ENCODE results near the gene MEGF11.

The MEGF11 gene

DNA sequence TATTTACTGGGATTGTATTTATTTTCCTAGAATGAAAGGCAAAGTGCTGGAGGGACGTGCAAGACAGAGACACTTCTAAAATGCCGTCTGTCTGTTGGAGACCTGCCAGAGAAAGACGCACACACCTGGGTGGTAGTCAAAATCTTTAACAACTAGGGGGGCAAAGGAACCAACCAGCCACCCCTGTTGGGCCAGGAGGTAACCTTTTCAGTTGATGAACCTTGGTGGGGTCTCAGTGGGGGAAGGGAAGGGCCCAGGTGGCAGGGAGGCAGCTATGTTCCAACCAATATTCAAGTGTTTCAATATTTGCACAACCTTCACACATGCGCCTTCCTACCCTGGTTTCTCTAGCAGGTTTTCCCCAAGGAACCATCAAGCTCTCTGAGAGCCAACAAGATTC is 99.0 kb downstream of the MEGF11 start:
- WGBS, 2 experiments (ENCODE audit: insufficient coverage in 2 of 2), result 93 to 96% methylated on average over 3 to 4 of the region's 4 CpGs
- H3K4me1 ChIP-seq (ENCODE audit: control insufficient read depth, insufficient read depth, low read length, poor library complexity, severe bottlenecking), result no peaks in the 10 kb centered on the region

DNA sequence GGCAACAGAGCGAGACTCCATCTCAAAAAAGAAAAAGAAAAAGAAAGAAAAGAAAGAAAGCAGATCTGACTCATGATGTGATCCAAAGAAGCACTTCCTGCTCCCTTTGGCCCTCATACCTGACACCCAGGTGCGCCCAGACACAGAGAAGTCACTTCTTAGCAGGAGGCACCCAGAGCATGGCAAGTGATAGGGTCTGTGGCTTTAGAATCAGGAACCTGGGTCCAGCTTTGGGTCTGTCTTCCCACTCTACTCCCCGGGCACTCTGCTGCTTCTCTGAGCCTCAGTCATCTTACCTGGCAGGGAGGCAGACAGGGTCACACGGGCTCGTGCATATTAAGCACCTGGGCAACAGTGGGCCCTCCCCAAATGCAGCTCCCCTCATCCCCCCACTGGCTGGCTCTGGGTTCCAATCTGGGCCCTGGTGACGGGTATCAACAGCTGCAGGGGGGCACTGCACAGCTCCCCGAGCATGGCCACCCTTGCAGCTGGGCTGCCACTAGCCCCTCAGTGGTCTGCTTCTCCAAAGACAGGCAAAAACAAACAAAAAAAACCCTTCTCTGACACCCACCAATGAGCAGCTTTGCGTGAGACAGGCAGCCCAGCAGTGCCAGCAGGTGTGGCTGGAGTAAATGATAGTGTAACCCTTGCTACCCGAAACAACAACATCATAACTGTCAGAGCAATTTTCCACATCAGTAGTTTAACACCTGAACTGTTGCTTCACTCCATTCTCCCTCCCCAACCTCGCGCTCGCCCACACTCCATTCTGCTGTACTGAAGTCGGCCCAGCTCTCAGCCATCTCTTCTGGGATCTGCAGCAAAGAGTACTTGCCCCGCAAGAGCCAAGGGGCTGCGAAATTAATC is 99.8 kb downstream of the MEGF11 start:
- H3K36me3 ChIP-seq (ENCODE audit: control insufficient read depth, insufficient read depth, low read length), result no peaks in the 10 kb centered on the region
- no peaks in the 10 kb centered on the region for H3K9me3 ChIP-seq (ENCODE audit: control insufficient read depth, low read length)
- no peak overlapping the region for H3K4me3 ChIP-seq (ENCODE audit: extremely low read depth, insufficient read depth, low read length, poor library complexity, severe bottlenecking)
- WGBS, 2 experiments (ENCODE audit: insufficient coverage in 2 of 2), result 79 to 91% methylated on average over 12 of the region's 15 CpGs
- H3K4me1 ChIP-seq (ENCODE audit: control insufficient read depth, insufficient read depth, low read length, poor library complexity, severe bottlenecking), result no peaks in the 10 kb centered on the region
- H3K27ac ChIP-seq (ENCODE audit: low read depth, low read length, severe bottlenecking), result no peak overlapping the region

More for the DNA sequence above, 99.0 kb downstream of the MEGF11 start:
- no peaks in the 10 kb centered on the region for H3K9me3 ChIP-seq (ENCODE audit: control insufficient read depth, low read length)
- H3K4me3 ChIP-seq (ENCODE audit: extremely low read depth, insufficient read depth, low read length, poor library complexity, severe bottlenecking), result no peak overlapping the region
- H3K27ac ChIP-seq (ENCODE audit: low read depth, low read length, severe bottlenecking), result no peak overlapping the region
- no peaks in the 10 kb centered on the region for H3K36me3 ChIP-seq (ENCODE audit: control insufficient read depth, insufficient read depth, low read length)

DNA sequence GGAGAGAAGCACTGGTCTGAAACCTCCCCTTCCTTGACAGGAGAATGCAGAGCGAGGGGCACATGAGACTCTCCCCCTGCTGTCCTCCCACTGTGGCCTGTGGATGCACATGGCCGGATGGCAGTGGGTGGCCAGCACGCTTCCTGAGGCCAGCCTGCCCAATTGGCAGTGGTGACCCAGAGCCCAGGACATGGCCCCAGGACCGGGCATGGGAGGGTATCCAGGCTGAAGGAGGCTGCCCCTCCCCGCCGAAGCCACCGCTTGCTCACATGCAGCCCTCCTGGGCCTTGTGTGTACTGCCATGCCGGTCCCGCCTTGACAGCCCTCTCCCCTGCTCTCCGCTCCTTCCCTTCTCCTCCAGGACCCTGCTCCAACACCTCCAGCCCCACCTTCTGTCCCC is 100.9 kb downstream of the MEGF11 start:
- Histone ChIP-seq H3K36me3 (ENCODE audit: control insufficient read depth, insufficient read depth, low read length) (no peaks in the 10 kb centered on the region), H3K4me1 (ENCODE audit: control insufficient read depth, insufficient read depth, low read length, poor library complexity, severe bottlenecking) (no peaks in the 10 kb centered on the region), H3K27ac (ENCODE audit: low read depth, low read length, severe bottlenecking) (no peak overlapping the region), H3K4me3 (ENCODE audit: extremely low read depth, insufficient read depth, low read length, poor library complexity, severe bottlenecking) (no peak overlapping the region), H3K9me3 (ENCODE audit: control insufficient read depth, low read length) (no peaks in the 10 kb centered on the region)
- WGBS, 2 experiments (ENCODE audit: insufficient coverage in 2 of 2), result 96 to 97% methylated on average over 9 to 10 of the region's 10 CpGs

DNA sequence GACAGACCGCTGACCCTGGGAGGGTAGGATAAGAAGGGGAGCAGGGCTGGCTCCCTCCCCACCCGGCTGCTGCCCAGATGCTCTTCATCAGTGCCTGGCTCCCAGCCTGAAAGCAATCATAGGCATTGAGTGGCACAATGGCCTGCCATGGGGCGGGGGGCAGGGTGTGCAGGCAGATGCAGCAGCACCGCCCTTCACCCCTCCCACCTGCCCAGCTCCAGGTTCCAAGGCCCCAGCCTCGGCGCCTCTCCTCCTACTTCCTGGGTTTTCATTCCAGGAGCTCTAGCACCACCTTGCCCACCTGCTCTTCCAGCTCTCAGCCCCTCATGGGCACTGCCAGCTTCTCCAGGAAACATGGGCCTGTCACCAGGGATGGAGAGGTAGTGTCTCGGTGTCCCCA is 101.7 kb downstream of the MEGF11 start:
- no peak overlapping the region for H3K4me3 ChIP-seq (ENCODE audit: extremely low read depth, insufficient read depth, low read length, poor library complexity, severe bottlenecking)
- no peaks in the 10 kb centered on the region for H3K4me1 ChIP-seq (ENCODE audit: control insufficient read depth, insufficient read depth, low read length, poor library complexity, severe bottlenecking)
- H3K36me3 ChIP-seq (ENCODE audit: control insufficient read depth, insufficient read depth, low read length), result no peaks in the 10 kb centered on the region
- no peak overlapping the region for H3K27ac ChIP-seq (ENCODE audit: low read depth, low read length, severe bottlenecking)
- no peaks in the 10 kb centered on the region for H3K9me3 ChIP-seq (ENCODE audit: control insufficient read depth, low read length)
- WGBS, 2 experiments (ENCODE audit: insufficient coverage in 2 of 2), result 77 to 85% methylated on average over 2 to 4 of the region's 7 CpGs

DNA sequence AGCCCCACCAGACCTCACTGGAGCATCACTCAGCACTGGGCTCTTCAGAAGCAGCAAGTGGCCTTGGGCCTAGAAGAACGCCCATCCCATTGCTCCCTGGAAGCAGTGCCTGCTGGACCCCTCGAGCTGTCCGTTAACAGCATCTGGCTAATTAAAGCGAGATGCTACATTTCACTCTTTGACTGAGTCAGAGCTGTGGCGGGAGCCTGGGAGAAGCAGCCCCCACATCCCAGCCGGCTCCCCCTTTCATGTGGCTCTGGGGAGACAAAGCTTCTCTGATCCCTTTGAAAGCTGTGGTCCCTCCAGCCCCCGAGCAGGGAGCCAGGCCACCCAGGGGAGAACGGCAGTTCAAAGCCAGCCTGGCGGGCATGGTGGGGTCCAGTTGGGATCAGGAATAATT is 103.7 kb downstream of the MEGF11 start:
- WGBS, 2 experiments (ENCODE audit: insufficient coverage in 2 of 2), result 77 to 92% methylated on average over 5 of the region's 9 CpGs
- Histone ChIP-seq H3K36me3 (ENCODE audit: control insufficient read depth, insufficient read depth, low read length) (no peaks in the 10 kb centered on the region), H3K4me3 (ENCODE audit: extremely low read depth, insufficient read depth, low read length, poor library complexity, severe bottlenecking) (no peak overlapping the region), H3K4me1 (ENCODE audit: control insufficient read depth, insufficient read depth, low read length, poor library complexity, severe bottlenecking) (no peaks in the 10 kb centered on the region), H3K27ac (ENCODE audit: low read depth, low read length, severe bottlenecking) (no peak overlapping the region), H3K9me3 (ENCODE audit: control insufficient read depth, low read length) (no peaks in the 10 kb centered on the region)

DNA sequence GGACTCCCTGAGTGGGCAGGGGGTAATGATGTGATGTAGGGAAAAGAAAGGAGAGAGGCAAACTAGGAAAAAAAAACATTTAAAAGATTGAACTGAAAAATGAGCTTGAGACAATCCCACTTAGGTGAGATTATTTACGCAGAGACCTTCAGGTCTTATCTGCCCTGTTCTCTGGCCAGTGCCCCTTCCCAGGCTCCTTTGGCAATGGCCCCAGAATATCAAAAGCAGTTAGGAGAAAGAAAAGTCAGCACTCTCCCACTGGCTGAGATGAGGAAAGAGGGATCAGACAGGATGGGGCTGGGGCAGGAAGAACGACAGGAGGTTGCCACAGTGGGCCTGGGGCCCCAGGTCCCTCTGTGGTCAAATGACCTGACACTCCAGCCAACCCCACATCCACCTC is 105.4 kb downstream of the MEGF11 start:
- 79 to 86% methylated on average over 1 to 2 of the region's 2 CpGs for WGBS, 2 experiments (ENCODE audit: insufficient coverage in 2 of 2)
- Histone ChIP-seq H3K27ac (ENCODE audit: low read depth, low read length, severe bottlenecking) (no peak overlapping the region), H3K4me1 (ENCODE audit: control insufficient read depth, insufficient read depth, low read length, poor library complexity, severe bottlenecking) (no peaks in the 10 kb centered on the region), H3K4me3 (ENCODE audit: extremely low read depth, insufficient read depth, low read length, poor library complexity, severe bottlenecking) (no peak overlapping the region), H3K36me3 (ENCODE audit: control insufficient read depth, insufficient read depth, low read length) (no peaks in the 10 kb centered on the region), H3K9me3 (ENCODE audit: control insufficient read depth, low read length) (no peaks in the 10 kb centered on the region)

DNA sequence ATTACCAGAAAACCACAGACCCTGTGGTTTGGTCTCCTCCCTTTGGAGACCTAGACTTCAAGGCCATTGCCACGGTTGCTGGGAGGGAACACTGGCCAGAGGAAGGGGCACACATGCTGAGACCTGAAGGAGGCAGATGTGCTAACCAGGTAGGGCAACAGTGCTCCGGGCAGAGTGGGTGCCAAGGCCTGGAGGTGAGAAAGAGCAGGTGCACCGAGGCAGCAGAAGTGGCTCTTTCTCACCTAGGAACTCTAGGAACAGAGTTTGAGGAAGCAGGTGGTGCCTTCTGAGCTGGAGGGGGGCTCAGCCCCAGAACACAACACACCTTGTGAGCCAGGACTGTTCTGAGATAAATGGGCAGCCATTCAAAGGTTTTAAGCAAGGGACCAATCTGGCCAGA is 106.1 kb downstream of the MEGF11 start:
- no peak overlapping the region for H3K4me3 ChIP-seq (ENCODE audit: extremely low read depth, insufficient read depth, low read length, poor library complexity, severe bottlenecking)
- no peaks in the 10 kb centered on the region for H3K4me1 ChIP-seq (ENCODE audit: control insufficient read depth, insufficient read depth, low read length, poor library complexity, severe bottlenecking)
- no peaks in the 10 kb centered on the region for H3K36me3 ChIP-seq (ENCODE audit: control insufficient read depth, insufficient read depth, low read length)
- H3K9me3 ChIP-seq (ENCODE audit: control insufficient read depth, low read length), result no peaks in the 10 kb centered on the region
- 82 to 85% methylated on average over 3 of the region's 3 CpGs for WGBS, 2 experiments (ENCODE audit: insufficient coverage in 2 of 2)
- H3K27ac ChIP-seq (ENCODE audit: low read depth, low read length, severe bottlenecking), result no peak overlapping the region

DNA sequence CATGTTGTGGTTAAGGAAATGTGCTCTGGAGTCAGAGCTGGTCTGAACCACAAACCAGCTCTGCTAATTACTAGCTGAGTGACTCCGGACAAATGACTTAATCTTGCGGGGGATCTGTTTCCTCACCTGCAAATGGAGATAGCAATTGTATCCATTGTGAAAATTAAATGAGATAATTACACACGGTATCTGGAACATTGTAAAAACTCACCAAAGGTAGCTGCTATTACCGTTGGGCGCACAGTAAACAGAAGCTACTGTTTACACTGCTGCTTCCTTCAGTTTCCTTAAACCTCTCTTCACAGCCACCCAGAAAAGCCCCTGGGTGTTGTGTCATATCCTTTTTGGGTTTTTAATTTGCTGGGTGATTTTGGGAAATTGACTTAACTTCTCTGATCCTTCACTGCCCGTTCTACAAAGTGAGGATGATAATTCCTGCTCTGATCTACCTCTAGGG is 107.8 kb downstream of the MEGF11 start:
- Histone ChIP-seq H3K4me3 (ENCODE audit: extremely low read depth, insufficient read depth, low read length, poor library complexity, severe bottlenecking) (no peak overlapping the region), H3K27ac (ENCODE audit: low read depth, low read length, severe bottlenecking) (no peak overlapping the region), H3K36me3 (ENCODE audit: control insufficient read depth, insufficient read depth, low read length) (no peaks in the 10 kb centered on the region), H3K4me1 (ENCODE audit: control insufficient read depth, insufficient read depth, low read length, poor library complexity, severe bottlenecking) (no peaks in the 10 kb centered on the region), H3K9me3 (ENCODE audit: control insufficient read depth, low read length) (no peaks in the 10 kb centered on the region)
- WGBS, 2 experiments (ENCODE audit: insufficient coverage in 2 of 2), result 98 to 100% methylated on average over 2 to 4 of the region's 6 CpGs

DNA sequence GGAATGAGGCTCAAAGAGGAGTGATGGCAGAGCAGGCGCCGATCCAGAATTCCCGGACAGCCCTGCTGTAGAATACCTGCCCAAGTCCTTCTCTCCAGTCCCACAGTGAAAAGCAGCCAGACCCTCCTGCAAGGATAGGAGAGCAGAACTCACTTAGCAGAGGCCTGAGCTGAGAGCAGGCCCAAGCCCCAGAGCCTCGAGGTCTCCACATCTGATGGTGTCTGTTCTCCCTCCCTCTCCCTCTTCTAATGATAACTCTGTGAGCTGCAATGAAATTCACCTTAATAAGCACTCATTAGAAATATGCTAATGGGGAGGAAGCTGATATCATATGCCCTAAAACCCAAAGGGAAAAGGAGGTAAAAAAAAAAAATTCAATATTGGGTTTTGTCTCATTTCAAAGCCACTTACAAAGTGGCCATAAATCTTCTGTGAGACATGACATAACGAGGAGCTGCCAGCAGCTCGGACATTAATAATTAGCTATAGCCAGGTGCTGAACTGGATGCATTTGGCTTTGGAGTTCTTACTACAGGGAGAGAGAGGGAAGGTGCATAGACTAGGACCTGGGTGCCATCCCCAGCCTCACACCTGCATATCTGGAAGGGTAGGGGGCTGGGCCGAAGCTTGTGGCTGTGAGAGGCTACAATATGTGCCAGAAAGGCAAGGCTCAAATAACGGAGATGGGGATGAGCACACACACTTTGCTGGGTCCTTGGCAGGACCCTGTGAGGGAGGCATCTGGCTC is 108.4 kb downstream of the MEGF11 start:
- Histone ChIP-seq H3K9me3 (ENCODE audit: control insufficient read depth, low read length) (no peaks in the 10 kb centered on the region), H3K27ac (ENCODE audit: low read depth, low read length, severe bottlenecking) (no peak overlapping the region), H3K36me3 (ENCODE audit: control insufficient read depth, insufficient read depth, low read length) (no peaks in the 10 kb centered on the region), H3K4me3 (ENCODE audit: extremely low read depth, insufficient read depth, low read length, poor library complexity, severe bottlenecking) (no peak overlapping the region), H3K4me1 (ENCODE audit: control insufficient read depth, insufficient read depth, low read length, poor library complexity, severe bottlenecking) (no peaks in the 10 kb centered on the region)
- 80 to 83% methylated on average over 6 to 7 of the region's 8 CpGs for WGBS, 2 experiments (ENCODE audit: insufficient coverage in 2 of 2)

DNA sequence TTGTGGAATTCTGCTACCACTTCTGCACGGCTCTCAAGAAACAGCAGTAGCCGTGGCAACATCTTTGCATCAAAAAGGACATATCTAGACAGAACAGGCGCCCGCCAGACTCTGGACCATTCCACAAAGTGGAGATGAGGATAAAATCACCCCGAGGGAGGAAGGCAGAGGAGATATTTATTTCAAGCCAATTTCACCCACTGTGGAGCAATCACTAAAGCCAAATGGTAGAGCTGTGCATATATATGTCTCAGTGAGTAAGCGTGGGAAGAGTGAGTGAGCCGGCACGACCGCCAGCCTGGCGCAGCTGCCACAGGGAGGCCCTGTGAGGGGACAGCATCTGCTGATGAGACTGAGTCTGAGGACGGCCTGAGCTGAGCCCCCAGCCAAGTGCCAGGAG is 111.3 kb downstream of the MEGF11 start:
- Histone ChIP-seq H3K9me3 (ENCODE audit: control insufficient read depth, low read length) (no peaks in the 10 kb centered on the region), H3K4me1 (ENCODE audit: control insufficient read depth, insufficient read depth, low read length, poor library complexity, severe bottlenecking) (no peaks in the 10 kb centered on the region), H3K4me3 (ENCODE audit: extremely low read depth, insufficient read depth, low read length, poor library complexity, severe bottlenecking) (no peak overlapping the region), H3K27ac (ENCODE audit: low read depth, low read length, severe bottlenecking) (no peak overlapping the region), H3K36me3 (ENCODE audit: control insufficient read depth, insufficient read depth, low read length) (no peaks in the 10 kb centered on the region)
- 84 to 91% methylated on average over 11 of the region's 11 CpGs for WGBS, 2 experiments (ENCODE audit: insufficient coverage in 2 of 2)

Measured in mesodermal cell (in vitro differentiated cells).